ENCODE measurements around the gene ZNF785. TPM values are rescaled to one million over a fixed set of nuclear protein-coding genes. Genes with fewer than 3 reads are reported as not detected.

Gene ZNF785
- total and polyA plus RNA-seq, 4 experiments from 2014 or later, result 1.7 to 34.2 (median 18.4) TPM

DNA sequence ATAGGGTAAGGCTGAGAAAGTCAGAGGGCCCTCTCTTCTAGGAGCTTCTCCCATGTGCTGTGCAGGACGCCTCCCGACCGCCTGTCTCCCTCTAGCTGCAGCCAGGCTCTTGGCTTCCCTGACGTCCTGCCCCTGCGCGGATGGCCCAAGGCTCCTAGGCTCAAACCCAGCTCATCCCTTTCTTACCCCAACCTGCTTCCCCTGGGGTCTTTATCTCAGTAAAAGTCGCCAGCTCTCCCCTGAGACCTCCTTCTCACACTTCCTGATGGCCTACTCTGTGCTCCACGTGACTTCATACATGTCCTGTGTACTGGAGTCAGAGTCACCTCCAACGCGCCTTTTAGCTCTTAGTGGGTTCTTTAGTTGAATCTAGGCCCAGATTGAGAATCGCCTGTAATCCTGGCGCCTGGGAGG is 49.7 kb downstream of the ZNF785 start:
- H3K4me3 Mint-ChIP-seq, result peak overlapping the region; percentile 87 to 99 (median 93)
- ChIA-PET CTCF (ENCODE audit: partially characterized antibody) (interaction anchor here (0.7 to 4.7 kb wide), 39 partner anchors 9 to 182 kb away, joined by 3 to 101 read pairs (median 6); partner anchors contain the start of genes DCTPP1, FBRS, ITGAL and PRR14), POLR2A (ENCODE audit: partially characterized antibody) (interaction anchor here (0.6 to 11.1 kb wide), 39 partner anchors 9 to 470 kb away, joined by 3 to 457 read pairs (median 5); partner anchors contain the start of genes DCTPP1, FBRS, ITGAL and PRR14)
- peak; percentile 53 to 72 (median 55) for DNase-seq
- peaks cover 10 to 40% (median 23%) of the 10 kb centered on the region in 4 donors for H3K4me1 Mint-ChIP-seq
- H3K36me3 ChIP-seq (ENCODE audit: insufficient read depth, low read length), result no peaks in the 10 kb centered on the region
- H3K27ac ChIP-seq (ENCODE audit: low read depth, low read length), result peak overlapping the region; percentile 91
- H3K4me1 ChIP-seq (ENCODE audit: insufficient read depth, low read length), result peaks cover 29% of the 10 kb centered on the region
- H3K9me3 Mint-ChIP-seq, result no peaks in the 10 kb centered on the region
- H3K4me3 ChIP-seq (ENCODE audit: low read length in 2 of 2), result peak overlapping the region; percentile 86 to 92
- H3K27me3 Mint-ChIP-seq, result no peaks in the 10 kb centered on the region
- no peaks in the 10 kb centered on the region for H3K9me3 ChIP-seq (ENCODE audit: control insufficient read depth in 1 of 2, low read length in 2 of 2)
- peak overlapping the region; percentile 94 to 99 (median 97) for H3K27ac Mint-ChIP-seq
- H3K27me3 ChIP-seq (ENCODE audit: insufficient read depth, low read length), result no peaks in the 10 kb centered on the region
- H3K36me3 Mint-ChIP-seq, result peaks cover 0 to 9% of the 10 kb centered on the region in 2 donors
- intact Hi-C loops (cut with micrococcal nuclease), result loop anchor here (1.0 to 2.0 kb wide), 6 partner anchors 8 to 105 kb away; partner anchors contain the start of genes DCTPP1 and ZNF764

DNA sequence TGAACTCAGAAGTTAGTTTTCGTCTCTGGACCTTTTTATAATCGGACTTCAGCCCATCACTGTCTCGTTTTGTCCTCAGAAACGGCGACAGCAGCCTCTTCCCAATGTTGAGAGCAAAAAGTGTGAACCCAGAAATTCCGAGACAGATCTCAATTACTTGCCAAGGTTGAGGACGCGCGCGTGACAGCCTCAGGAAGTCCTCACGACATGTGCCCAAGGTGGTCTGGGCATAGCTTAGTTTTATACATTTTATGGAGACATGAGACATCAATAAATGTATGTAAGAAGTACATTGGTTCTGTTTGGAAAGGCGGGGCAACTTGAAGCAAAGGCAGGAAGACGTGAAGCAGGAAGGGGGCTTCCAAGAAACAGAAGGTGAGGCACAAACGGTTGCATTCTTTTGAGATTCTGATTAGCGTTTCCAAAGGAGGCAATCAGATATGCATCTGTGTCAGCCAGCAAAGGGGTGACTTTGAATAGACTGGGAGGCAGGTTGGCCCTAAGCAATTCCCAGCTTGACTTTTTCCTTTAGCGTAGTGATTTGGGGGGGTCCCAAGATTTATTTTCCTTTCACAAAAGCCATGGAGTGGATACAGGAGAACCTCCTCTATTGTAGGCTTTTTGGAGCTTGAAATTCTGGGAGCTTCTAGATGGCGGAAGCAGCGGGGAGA is 50.3 kb downstream of the ZNF785 start:
- no peaks in the 10 kb centered on the region for H3K9me3 ChIP-seq (ENCODE audit: control insufficient read depth in 1 of 2, low read length in 2 of 2)
- peaks cover 35% of the 10 kb centered on the region for H3K4me1 ChIP-seq (ENCODE audit: insufficient read depth, low read length)
- H3K27me3 ChIP-seq (ENCODE audit: insufficient read depth, low read length), result no peaks in the 10 kb centered on the region
- peaks cover 0 to 11% of the 10 kb centered on the region in 2 donors for H3K36me3 Mint-ChIP-seq
- ChIA-PET CTCF (ENCODE audit: partially characterized antibody) (interaction anchor here (0.6 to 4.7 kb wide), 42 partner anchors 8 to 182 kb away, joined by 3 to 101 read pairs (median 5); partner anchors contain the start of genes DCTPP1, FBRS, ITGAL and PRR14), POLR2A (ENCODE audit: partially characterized antibody) (interaction anchor here (0.6 to 11.1 kb wide), 40 partner anchors 8 to 469 kb away, joined by 3 to 457 read pairs (median 6); partner anchors contain the start of genes DCTPP1, FBRS, ITGAL and PRR14)
- H3K27me3 Mint-ChIP-seq, result no peaks in the 10 kb centered on the region
- DNase-seq, result peak in 1 of 5 donors; percentile 71
- H3K4me3 ChIP-seq (ENCODE audit: low read length in 2 of 2), result peak overlapping the region; percentile 86 to 92
- H3K27ac ChIP-seq (ENCODE audit: low read depth, low read length), result peak overlapping the region; percentile 91
- peak overlapping the region; percentile 94 to 99 (median 97) for H3K27ac Mint-ChIP-seq
- no peaks in the 10 kb centered on the region for H3K36me3 ChIP-seq (ENCODE audit: insufficient read depth, low read length)
- intact Hi-C loops (cut with micrococcal nuclease), result loop anchor here (1.0 to 2.0 kb wide), 6 partner anchors 8 to 105 kb away; partner anchors contain the start of genes DCTPP1 and ZNF764
- peak overlapping the region; percentile 87 to 99 (median 93) for H3K4me3 Mint-ChIP-seq
- H3K4me1 Mint-ChIP-seq, result peaks cover 11 to 45% (median 26%) of the 10 kb centered on the region in 4 donors
- H3K9me3 Mint-ChIP-seq, result no peaks in the 10 kb centered on the region

GRCh38 chr16:30534368-30535105 is 51.0 kb downstream of the ZNF785 start, which contains the start of gene ZNF747:
Gene ZNF747 (minus strand): TSS chr16:30534858. CDS start chr16:30534679, 179 bp downstream.
- H3K9me3 Mint-ChIP-seq, result no peaks in the 10 kb centered on the region
- intact Hi-C loops (cut with micrococcal nuclease), result loop anchor here (1.0 to 2.0 kb wide), 6 partner anchors 7 to 104 kb away; partner anchors contain the start of genes DCTPP1 and ZNF764
- ChIA-PET POLR2A (ENCODE audit: partially characterized antibody) (interaction anchor here (0.5 to 11.1 kb wide), 37 partner anchors 11 to 1713 kb away, joined by 3 to 457 read pairs (median 6); partner anchors contain the start of genes DCTPP1, FBRS, ITGAL and PRR14), CTCF (ENCODE audit: partially characterized antibody) (interaction anchor here (0.6 to 4.7 kb wide), 29 partner anchors 9 to 127 kb away, joined by 3 to 101 read pairs (median 7); partner anchors contain the start of genes DCTPP1, PRR14, SEPHS2 and ZNF688)
- peak within 1 kb of the TSS; percentile 94 to 99 (median 97) for H3K27ac Mint-ChIP-seq
- H3K36me3 ChIP-seq (ENCODE audit: insufficient read depth, low read length), result no peaks in the 10 kb centered on the region
- H3K27ac ChIP-seq (ENCODE audit: low read depth, low read length), result peak within 1 kb of the TSS; percentile 91
- H3K4me1 Mint-ChIP-seq, result peaks cover 15 to 51% (median 31%) of the 10 kb centered on the region in 4 donors
- peak; percentile 89 to 92 (median 90) for DNase-seq
- no peaks in the 10 kb centered on the region for H3K27me3 Mint-ChIP-seq
- H3K27me3 ChIP-seq (ENCODE audit: insufficient read depth, low read length), result no peaks in the 10 kb centered on the region
- H3K36me3 Mint-ChIP-seq, result peaks cover 0 to 14% of the 10 kb centered on the region in 2 donors
- peaks cover 42% of the 10 kb centered on the region for H3K4me1 ChIP-seq (ENCODE audit: insufficient read depth, low read length)
- peak within 1 kb of the TSS; percentile 87 to 99 (median 93) for H3K4me3 Mint-ChIP-seq
- peak within 1 kb of the TSS; percentile 86 to 92 for H3K4me3 ChIP-seq (ENCODE audit: low read length in 2 of 2)
- no peaks in the 10 kb centered on the region for H3K9me3 ChIP-seq (ENCODE audit: control insufficient read depth in 1 of 2, low read length in 2 of 2)

- DNase-seq, result no peak
- peaks cover 18 to 52% (median 37%) of the 10 kb centered on the region in 4 donors for H3K4me1 Mint-ChIP-seq
- CTCF ChIA-PET (ENCODE audit: partially characterized antibody), result interaction anchor here (0.7 to 4.7 kb wide), 16 partner anchors 11 to 224 kb away, joined by 3 to 101 read pairs (median 12); partner anchors contain the start of genes DCTPP1, ZNF688 and ZNF764
- H3K4me1 ChIP-seq (ENCODE audit: insufficient read depth, low read length), result peaks cover 48% of the 10 kb centered on the region
- peak overlapping the region; percentile 90 to 98 (median 94) for H3K27ac Mint-ChIP-seq
- no peaks in the 10 kb centered on the region for H3K36me3 ChIP-seq (ENCODE audit: insufficient read depth, low read length)
- peak overlapping the region in 1 of 2 donors; percentile 92 for H3K4me3 ChIP-seq (ENCODE audit: low read length in 2 of 2)
- no peaks in the 10 kb centered on the region for H3K9me3 ChIP-seq (ENCODE audit: control insufficient read depth in 1 of 2, low read length in 2 of 2)
- intact Hi-C loops (cut with micrococcal nuclease), result loop anchor here (2.0 kb wide), 1 partner anchor 85 kb away; no protein-coding TSS in a partner anchor
- H3K9me3 Mint-ChIP-seq, result no peaks in the 10 kb centered on the region
- H3K27me3 Mint-ChIP-seq, result no peaks in the 10 kb centered on the region
- H3K36me3 Mint-ChIP-seq, result peaks cover 0 to 14% of the 10 kb centered on the region in 2 donors
- H3K4me3 Mint-ChIP-seq, result peak overlapping the region; percentile 81 to 99 (median 91)
- H3K27me3 ChIP-seq (ENCODE audit: insufficient read depth, low read length), result no peaks in the 10 kb centered on the region
- H3K27ac ChIP-seq (ENCODE audit: low read depth, low read length), result peak overlapping the region; percentile 91
- POLR2A ChIA-PET (ENCODE audit: partially characterized antibody), result interaction anchor here (0.6 to 11.1 kb wide), 23 partner anchors 10 to 1712 kb away, joined by 3 to 457 read pairs (median 17); partner anchors contain the start of genes DCTPP1, FBRS, ITGAL and PRR14
These were observed 51.6 kb downstream of the ZNF785 start for GRCh38 chr16:30533748-30534367.

GRCh38 chr16:30533146-30533522 is 52.4 kb downstream of the ZNF785 start:
- Histone ChIP-seq H3K4me3 (ENCODE audit: low read length in 2 of 2) (no peak overlapping the region), H3K36me3 (ENCODE audit: insufficient read depth, low read length) (no peaks in the 10 kb centered on the region), H3K27me3 (ENCODE audit: insufficient read depth, low read length) (no peaks in the 10 kb centered on the region), H3K27ac (ENCODE audit: low read depth, low read length) (no peak overlapping the region), H3K4me1 (ENCODE audit: insufficient read depth, low read length) (peaks cover 53% of the 10 kb centered on the region), H3K9me3 (ENCODE audit: control insufficient read depth in 1 of 2, low read length in 2 of 2) (no peaks in the 10 kb centered on the region)
- POLR2A ChIA-PET (ENCODE audit: partially characterized antibody), result interaction anchor here (1.4 to 11.1 kb wide), 10 partner anchors 9 to 117 kb away, joined by 6 to 457 read pairs (median 28); partner anchors contain the start of genes DCTPP1, ITGAL, PRR14 and ZNF688
- intact Hi-C loops (cut with micrococcal nuclease), result no loop called here
- CTCF ChIA-PET (ENCODE audit: partially characterized antibody), result interaction anchor here (1.0 to 4.2 kb wide), 4 partner anchors 25 to 84 kb away, joined by 5 to 101 read pairs (median 24); partner anchors contain the start of genes ZNF688 and ZNF764
- Mint-ChIP-seq H3K27me3 (no peaks in the 10 kb centered on the region), H3K4me3 (peak overlapping the region; percentile 55 to 99 (median 76)), H3K27ac (peak overlapping the region in 5 of 7 donors; percentile 15 to 92 (median 62)), H3K4me1 (peaks cover 20 to 58% (median 41%) of the 10 kb centered on the region in 4 donors), H3K36me3 (peaks cover 0 to 14% of the 10 kb centered on the region in 2 donors), H3K9me3 (no peaks in the 10 kb centered on the region)
- no peak for DNase-seq

Data from CD4-positive, alpha-beta memory T cell (primary cell).